ENCODE results near the gene DLGAP4.

The DLGAP4 gene

DNA sequence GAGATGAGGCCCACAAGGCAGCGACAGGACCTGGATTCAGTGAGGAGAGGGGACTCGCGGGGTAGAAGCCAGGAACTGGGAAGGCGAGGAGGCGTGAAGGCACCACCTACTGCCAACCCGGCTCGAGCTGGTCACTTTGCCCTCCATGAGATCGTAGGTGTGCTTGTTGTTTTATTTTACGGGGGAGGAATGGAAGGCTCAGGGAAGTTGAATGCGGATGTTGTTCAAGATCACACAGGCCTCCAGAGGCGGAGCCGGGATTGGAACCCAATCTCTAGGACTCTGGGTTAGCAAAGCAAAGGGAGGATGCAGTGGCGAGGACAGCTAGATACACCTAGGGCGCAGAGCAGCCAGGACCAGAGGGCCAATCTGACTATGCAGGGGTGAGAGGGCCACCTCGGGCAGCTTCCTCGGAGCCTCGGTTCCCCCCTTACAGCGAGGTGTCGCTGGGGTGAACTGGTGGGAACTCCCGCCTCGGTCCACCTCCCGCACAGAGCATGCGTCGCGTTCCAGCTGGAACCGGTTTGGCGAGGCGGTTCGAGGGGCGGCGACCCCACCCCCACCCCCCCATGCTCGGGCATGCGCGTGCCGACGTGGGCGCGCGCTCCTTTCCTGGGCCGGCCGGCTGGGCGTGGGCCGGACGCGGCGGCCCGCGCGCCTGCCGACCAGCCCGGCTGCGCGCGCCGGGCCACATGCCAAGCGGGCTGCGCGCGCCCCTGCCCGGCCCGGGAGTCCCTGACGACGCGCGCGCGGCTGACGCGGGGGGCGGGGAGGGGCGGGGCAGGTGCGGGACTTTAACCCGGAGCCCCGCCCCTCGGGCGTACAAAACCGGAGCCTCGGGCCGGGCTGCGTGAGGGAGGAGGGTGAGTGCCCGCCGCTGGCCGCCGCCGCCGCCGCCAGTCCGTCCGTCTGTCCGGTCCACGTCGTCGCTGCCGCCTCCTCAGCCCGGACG, 154.8 kb downstream of the DLGAP4 start:
- TF ChIP-seq, protein P1, sequence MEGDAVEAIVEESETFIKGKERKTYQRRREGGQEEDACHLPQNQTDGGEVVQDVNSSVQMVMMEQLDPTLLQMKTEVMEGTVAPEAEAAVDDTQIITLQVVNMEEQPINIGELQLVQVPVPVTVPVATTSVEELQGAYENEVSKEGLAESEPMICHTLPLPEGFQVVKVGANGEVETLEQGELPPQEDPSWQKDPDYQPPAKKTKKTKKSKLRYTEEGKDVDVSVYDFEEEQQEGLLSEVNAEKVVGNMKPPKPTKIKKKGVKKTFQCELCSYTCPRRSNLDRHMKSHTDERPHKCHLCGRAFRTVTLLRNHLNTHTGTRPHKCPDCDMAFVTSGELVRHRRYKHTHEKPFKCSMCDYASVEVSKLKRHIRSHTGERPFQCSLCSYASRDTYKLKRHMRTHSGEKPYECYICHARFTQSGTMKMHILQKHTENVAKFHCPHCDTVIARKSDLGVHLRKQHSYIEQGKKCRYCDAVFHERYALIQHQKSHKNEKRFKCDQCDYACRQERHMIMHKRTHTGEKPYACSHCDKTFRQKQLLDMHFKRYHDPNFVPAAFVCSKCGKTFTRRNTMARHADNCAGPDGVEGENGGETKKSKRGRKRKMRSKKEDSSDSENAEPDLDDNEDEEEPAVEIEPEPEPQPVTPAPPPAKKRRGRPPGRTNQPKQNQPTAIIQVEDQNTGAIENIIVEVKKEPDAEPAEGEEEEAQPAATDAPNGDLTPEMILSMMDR (IDR thresholded peaks at IDR 0.05; ENCODE audit: low read length), result no peak
- TF ChIP-seq EZH2 (optimal IDR thresholded peaks at IDR 0.05; ENCODE audit: low read depth, low read length), result no peak
- TF ChIP-seq EZH2phosphoT487 (IDR thresholded peaks at IDR 0.05; ENCODE audit: low read length), result no peak
- peak overlapping the region; percentile 99 for H2AFZ ChIP-seq (ENCODE audit: low read length)
- peak overlapping the region; percentile 98 for H3K4me2 ChIP-seq (ENCODE audit: low read depth, low read length)

DNA sequence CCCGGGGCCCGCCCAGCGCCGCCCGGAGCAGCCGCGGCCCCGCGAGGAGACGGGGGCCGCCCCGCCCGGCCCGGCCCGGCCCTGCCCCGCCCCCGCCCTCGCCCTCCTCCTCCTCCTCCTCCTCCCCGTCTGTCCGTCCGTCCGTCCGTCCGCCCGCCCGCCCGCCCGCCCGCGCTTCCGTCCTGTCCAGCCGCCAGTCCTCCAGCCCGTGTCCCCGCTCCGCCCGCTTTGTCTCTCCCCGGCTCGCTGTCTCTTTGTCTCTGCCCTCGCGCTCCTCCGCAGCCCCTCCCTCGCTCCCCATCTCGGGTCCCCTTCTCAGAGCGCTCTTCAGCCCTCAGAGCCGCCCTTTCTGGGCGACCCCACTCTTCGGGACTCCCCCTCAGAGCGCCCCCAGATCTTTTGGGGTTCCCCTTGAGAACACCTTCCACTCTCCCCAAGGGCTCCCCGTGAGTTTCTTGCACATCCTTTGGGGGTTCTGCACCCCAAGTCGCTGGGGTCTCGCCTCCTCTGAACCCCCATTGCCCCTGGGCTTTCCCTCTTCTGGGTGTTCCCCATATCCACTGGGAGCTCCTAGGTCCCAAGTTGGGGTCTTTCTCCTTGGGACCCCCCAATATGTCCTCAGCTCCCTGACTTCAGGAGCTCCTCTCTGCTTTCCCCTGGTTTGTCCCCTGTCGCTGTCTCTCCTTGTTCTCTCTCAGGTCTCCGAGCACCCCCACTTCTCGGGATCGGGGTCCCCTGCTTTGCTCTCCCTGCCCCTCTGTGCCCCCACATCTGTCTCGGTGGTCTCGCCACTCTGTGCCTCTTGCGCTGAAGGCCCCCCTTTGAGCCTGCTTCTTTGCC, 155.7 kb downstream of the DLGAP4 start:
- H3F3A ChIP-seq (ENCODE audit: insufficient read depth, low read length), result peaks cover 6% of the 10 kb centered on the region; the same call in 1 of the 2 replicates
- no peaks in the 10 kb centered on the region for H3K9me3 ChIP-seq (replicated peaks; ENCODE audit: insufficient read depth, low read length)
- no peak for DNase-seq
- H4K20me1 ChIP-seq (ENCODE audit: insufficient read depth, low read length), result no peaks in the 10 kb centered on the region
- no peaks in the 10 kb centered on the region for H3K9me2 ChIP-seq (replicated peaks; ENCODE audit: insufficient read depth, low read length)
- H3K4me3 ChIP-seq (ENCODE audit: low read length), result peak overlapping the region; percentile 94
- no peak for TF ChIP-seq EZH2 (optimal IDR thresholded peaks at IDR 0.05; ENCODE audit: low read depth, low read length)
- TF ChIP-seq EZH2phosphoT487 (IDR thresholded peaks at IDR 0.05; ENCODE audit: low read length), result no peak
- TF ChIP-seq, protein P1 (IDR thresholded peaks at IDR 0.05; ENCODE audit: low read length), result no peak
- peak overlapping the region; percentile 98 for H3K4me2 ChIP-seq (ENCODE audit: low read depth, low read length)
- H3K27me3 ChIP-seq (replicated peaks; ENCODE audit: insufficient read depth, low read length), result no peaks in the 10 kb centered on the region
- H3K79me2 ChIP-seq (ENCODE audit: low read length), result peaks cover 21% of the 10 kb centered on the region
- H3K4me1 ChIP-seq (ENCODE audit: low read length), result peaks cover 38% of the 10 kb centered on the region
- peak overlapping the region; percentile 80 for H3K9ac ChIP-seq (ENCODE audit: low read length)
- H2AFZ ChIP-seq (ENCODE audit: low read length), result peak overlapping the region; percentile 86
- H3K27ac ChIP-seq (ENCODE audit: low read length), result no peak overlapping the region
- H3K36me3 ChIP-seq (replicated peaks; ENCODE audit: insufficient read depth, low read length), result no peaks in the 10 kb centered on the region

More for the DNA sequence above, 154.8 kb downstream of the DLGAP4 start:
- Histone ChIP-seq H3K9me2 (replicated peaks; ENCODE audit: insufficient read depth, low read length) (no peaks in the 10 kb centered on the region), H3K9me3 (replicated peaks; ENCODE audit: insufficient read depth, low read length) (no peaks in the 10 kb centered on the region), H3K36me3 (replicated peaks; ENCODE audit: insufficient read depth, low read length) (no peaks in the 10 kb centered on the region), H3K9ac (ENCODE audit: low read length) (peak overlapping the region; percentile 63), H3K4me1 (ENCODE audit: low read length) (peaks cover 36% of the 10 kb centered on the region), H3K27me3 (replicated peaks; ENCODE audit: insufficient read depth, low read length) (no peaks in the 10 kb centered on the region), H3K79me2 (ENCODE audit: low read length) (peaks cover 21% of the 10 kb centered on the region), H3F3A (ENCODE audit: insufficient read depth, low read length) (peaks cover 6% of the 10 kb centered on the region; the same call in 1 of the 2 replicates), H4K20me1 (ENCODE audit: insufficient read depth, low read length) (no peaks in the 10 kb centered on the region), H3K27ac (ENCODE audit: low read length) (peak overlapping the region; percentile 8; the same call in 1 of the 2 replicates), H3K4me3 (ENCODE audit: low read length) (peak overlapping the region; percentile 72)
- DNase-seq, result peak; percentile 93

DNA sequence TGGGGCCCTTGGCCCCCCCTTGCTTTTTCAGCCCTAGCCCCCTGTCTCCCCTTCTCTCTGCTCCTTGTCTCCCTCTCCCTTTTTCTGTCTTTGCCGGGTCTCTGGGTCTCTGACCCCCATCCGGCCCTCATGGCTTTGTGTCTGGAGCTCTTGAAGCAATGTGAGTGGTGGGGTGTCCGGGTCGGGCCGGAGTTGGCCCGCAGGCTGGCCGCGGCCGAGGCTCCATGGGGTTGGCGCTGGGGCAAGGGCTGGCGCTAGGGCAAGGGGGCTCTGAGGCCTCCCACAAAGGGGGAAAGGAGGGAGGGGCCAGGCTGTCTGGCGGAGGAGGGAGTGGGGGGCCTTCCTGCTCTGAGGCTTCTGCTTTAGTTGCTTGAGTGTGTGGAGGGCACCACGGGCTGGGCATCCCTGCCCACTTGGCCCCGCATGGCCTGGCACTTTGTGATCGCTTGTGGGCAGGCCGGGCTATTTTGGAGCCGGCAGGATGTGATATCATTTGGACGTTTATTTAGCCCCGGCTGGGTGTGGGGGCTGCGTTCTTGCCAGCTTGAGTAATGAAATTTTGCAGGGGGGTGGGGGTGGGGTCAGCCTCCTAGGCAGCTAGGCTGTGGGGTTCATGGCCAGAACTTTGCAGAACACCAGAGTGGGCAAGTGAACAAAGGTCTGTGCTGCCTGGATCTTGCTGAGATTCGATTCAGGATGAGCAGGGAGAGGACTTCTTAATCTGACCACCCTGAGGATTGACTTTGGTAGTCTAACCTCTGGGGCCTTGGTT, 156.5 kb downstream of the DLGAP4 start:
- Histone ChIP-seq H3K9me2 (replicated peaks; ENCODE audit: insufficient read depth, low read length) (no peaks in the 10 kb centered on the region), H3K4me3 (ENCODE audit: low read length) (peak overlapping the region; percentile 94), H3K4me1 (ENCODE audit: low read length) (peaks cover 45% of the 10 kb centered on the region), H3K9ac (ENCODE audit: low read length) (peak overlapping the region; percentile 80; the same call in 1 of the 2 replicates), H3F3A (ENCODE audit: insufficient read depth, low read length) (peaks cover 6% of the 10 kb centered on the region; the same call in 1 of the 2 replicates), H3K4me2 (ENCODE audit: low read depth, low read length) (peak overlapping the region; percentile 98), H3K9me3 (replicated peaks; ENCODE audit: insufficient read depth, low read length) (no peaks in the 10 kb centered on the region), H3K27me3 (replicated peaks; ENCODE audit: insufficient read depth, low read length) (no peaks in the 10 kb centered on the region), H3K27ac (ENCODE audit: low read length) (no peak overlapping the region), H4K20me1 (ENCODE audit: insufficient read depth, low read length) (no peaks in the 10 kb centered on the region), H2AFZ (ENCODE audit: low read length) (no peak overlapping the region), H3K79me2 (ENCODE audit: low read length) (peaks cover 21% of the 10 kb centered on the region), H3K36me3 (replicated peaks; ENCODE audit: insufficient read depth, low read length) (no peaks in the 10 kb centered on the region)
- TF ChIP-seq EZH2phosphoT487 (IDR thresholded peaks at IDR 0.05; ENCODE audit: low read length) (no peak), EZH2 (optimal IDR thresholded peaks at IDR 0.05; ENCODE audit: low read depth, low read length) (no peak)
- TF ChIP-seq, protein P1 (IDR thresholded peaks at IDR 0.05; ENCODE audit: low read length), result no peak
- DNase-seq, result no peak
